ENCODE results near the gene THOC6.

DNA sequence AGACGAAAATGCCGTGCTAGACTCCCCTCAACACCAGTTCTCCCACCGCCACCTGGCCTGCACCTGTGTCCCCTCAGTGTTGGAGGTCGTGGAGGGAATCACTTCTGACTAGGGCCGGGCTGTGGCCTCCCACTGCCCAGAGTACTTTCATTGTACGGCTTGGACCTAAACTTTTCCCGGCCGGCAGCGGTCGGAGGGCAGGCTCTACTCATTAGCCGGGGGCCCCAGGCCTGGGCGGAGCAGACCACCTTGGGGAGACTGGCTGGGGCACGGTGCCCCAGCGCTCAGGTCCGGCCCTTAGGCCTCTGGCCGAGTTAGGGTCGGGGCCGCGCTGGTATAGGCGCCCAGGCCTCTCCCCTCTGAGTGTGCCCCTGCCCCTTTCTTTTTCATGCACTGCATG, 6.5 kb upstream of the THOC6 start:
- TF ChIP-seq, protein P1, sequence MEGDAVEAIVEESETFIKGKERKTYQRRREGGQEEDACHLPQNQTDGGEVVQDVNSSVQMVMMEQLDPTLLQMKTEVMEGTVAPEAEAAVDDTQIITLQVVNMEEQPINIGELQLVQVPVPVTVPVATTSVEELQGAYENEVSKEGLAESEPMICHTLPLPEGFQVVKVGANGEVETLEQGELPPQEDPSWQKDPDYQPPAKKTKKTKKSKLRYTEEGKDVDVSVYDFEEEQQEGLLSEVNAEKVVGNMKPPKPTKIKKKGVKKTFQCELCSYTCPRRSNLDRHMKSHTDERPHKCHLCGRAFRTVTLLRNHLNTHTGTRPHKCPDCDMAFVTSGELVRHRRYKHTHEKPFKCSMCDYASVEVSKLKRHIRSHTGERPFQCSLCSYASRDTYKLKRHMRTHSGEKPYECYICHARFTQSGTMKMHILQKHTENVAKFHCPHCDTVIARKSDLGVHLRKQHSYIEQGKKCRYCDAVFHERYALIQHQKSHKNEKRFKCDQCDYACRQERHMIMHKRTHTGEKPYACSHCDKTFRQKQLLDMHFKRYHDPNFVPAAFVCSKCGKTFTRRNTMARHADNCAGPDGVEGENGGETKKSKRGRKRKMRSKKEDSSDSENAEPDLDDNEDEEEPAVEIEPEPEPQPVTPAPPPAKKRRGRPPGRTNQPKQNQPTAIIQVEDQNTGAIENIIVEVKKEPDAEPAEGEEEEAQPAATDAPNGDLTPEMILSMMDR (IDR thresholded peaks at IDR 0.05) = no peak
- no peak for TF ChIP-seq POLR2A (IDR thresholded peaks at IDR 0.05)

Measured in ovary (tissue), 3 donors.